ENCODE results near the gene TRIB2.
"Not testable (repeated sequence)": the region's sequence is repeated elsewhere in the genome, so short reads cannot be mapped to it uniquely, and the experiment has no call there.

Gene TRIB2

DNA sequence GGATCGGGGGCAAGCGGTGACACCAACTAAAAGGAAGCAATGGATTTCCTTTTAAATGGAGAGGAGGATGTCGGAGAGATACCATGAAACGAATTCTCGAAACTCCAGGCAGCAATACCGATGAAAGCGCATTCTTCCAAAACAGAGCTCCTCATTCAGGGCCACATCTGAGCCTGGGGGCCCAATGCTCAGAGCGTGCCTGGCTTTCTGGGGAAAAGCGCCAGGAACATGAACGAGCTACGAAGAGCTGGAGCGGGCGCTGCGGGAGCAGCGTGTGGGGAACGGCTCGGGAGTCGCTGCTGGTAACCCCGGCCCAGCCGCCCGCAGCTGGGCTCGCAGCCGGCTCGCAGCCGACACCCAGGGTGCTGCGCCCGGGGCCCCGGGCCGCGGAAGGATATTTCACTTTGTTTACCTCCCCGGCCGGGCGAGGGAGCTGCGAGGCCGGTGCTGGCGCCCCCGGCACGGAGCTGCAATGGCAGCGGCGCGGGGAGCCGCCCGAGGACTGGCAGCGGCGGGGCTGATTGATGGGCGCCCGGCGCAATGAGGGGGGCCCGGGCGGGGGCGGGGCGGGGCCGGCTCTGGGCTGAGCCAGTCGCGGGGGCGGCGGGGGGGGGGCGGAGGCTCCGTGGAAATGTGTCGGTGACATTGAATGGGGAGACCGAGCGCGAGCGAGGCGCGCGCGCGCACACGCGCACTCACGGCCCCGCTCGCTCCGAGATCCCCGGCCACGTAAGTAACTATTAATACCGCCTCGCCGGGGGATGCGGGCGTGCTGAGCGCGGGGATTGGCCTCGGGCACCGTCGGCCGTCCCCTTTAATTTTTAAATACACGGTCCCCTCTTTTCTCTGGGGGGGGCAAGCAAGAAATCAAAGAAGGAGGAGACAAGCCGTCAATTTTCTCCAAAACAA is at the start of gene TRIB2:
TRIB2 (plus strand) TSS at position 655 of the 909 bp plus-strand sequence. CDS start 1,372 bp downstream, outside the sequence.
- peak; percentile 91 for DNase-seq (ENCODE audit: low spot score)

DNA sequence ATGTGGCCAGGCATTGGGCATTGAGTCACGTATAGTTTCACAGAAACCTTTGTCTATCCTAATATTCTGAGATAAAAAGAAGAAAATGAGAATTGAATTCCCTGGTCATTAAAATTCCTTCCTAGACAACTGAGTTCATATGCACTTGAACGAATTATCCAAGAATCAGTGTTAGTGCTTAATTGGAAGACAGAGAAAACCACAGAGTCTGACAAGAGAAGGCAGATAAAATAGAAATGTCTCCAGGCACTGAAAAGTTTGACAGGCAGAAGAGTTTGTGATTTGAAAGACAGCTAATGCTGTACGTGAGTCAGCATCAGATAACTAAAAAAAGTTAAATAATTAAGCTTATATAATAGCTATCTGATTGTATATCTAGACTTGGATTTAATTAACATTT is 47.7 kb upstream of the TRIB2 start:
- DNase-seq (ENCODE audit: low spot score): no peak

- no peak for DNase-seq (ENCODE audit: low spot score)
These were observed 43.9 kb upstream of the TRIB2 start for GRCh38 chr2:12672711-12673315.

DNA sequence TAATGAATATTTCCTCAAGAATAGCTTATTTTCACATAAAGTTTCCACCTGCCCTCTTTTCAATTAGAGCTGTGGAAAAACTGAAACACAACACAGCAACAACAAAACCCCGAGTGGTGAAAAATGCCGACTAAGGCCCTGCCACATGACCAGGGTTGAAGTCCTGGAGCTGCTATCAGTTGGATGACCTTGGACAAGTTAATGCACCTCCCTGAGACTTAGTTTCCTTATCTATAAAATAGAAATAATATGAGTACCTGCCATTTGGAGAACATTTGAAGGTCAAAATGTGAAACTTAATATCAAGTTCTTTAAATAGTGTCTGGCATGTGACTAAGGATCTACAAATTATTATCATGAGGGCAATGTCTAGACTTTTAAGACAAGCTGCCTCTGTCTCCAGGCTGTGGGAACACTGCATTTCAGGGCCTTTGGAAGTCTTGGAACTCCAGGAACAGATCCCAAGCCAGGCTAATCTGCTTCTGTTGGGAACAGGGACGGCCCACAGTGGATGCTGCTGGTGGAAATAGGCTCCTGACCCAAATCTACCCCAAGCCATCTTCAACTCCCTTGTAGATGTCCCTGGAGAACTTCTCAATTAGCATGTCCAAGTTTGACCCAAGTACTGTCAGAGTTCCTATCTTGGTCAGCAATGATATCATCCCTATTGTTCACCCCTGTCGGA is 42.0 kb upstream of the TRIB2 start:
- DNase-seq (ENCODE audit: low spot score): no peak

- DNase-seq (ENCODE audit: low spot score): no peak
These were observed 41.4 kb upstream of the TRIB2 start for GRCh38 chr2:12675352-12675795.

- DNase-seq (ENCODE audit: low spot score): no peak
These were observed 40.9 kb upstream of the TRIB2 start for GRCh38 chr2:12675801-12676200.

- DNase-seq (ENCODE audit: low spot score): no peak
These were observed 40.0 kb upstream of the TRIB2 start for GRCh38 chr2:12676771-12677170.

DNA sequence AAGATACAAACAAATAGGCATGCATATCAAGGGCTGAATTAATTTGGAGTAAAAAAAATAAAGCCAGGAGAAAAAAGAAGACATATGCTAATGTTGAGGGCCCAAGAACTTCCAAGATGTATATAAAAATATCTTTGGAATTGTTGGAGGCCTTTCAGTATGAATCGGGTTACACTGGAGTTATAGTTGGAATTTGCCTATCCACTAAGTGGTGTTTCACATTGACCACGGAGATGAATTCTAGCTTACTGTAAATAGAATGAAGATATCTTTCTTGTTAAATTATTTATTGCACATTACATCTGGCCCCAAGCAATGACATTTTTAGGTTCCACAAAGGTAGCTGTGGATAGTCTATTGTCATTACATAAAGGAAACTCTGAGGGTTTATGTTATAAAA is 38.5 kb upstream of the TRIB2 start:
- DNase-seq (ENCODE audit: low spot score): no peak

- no peak for DNase-seq (ENCODE audit: low spot score)
These were observed 37.1 kb upstream of the TRIB2 start for GRCh38 chr2:12679550-12680072.

GRCh38 chr2:12680115-12680514 is 36.6 kb upstream of the TRIB2 start:
- not testable (repeated sequence) for DNase-seq (ENCODE audit: low spot score)

GRCh38 chr2:12682017-12682416 is 34.7 kb upstream of the TRIB2 start:
- DNase-seq (ENCODE audit: low spot score): no peak

- no peak for DNase-seq (ENCODE audit: low spot score)
These were observed 33.2 kb upstream of the TRIB2 start for GRCh38 chr2:12683457-12684100.

DNA sequence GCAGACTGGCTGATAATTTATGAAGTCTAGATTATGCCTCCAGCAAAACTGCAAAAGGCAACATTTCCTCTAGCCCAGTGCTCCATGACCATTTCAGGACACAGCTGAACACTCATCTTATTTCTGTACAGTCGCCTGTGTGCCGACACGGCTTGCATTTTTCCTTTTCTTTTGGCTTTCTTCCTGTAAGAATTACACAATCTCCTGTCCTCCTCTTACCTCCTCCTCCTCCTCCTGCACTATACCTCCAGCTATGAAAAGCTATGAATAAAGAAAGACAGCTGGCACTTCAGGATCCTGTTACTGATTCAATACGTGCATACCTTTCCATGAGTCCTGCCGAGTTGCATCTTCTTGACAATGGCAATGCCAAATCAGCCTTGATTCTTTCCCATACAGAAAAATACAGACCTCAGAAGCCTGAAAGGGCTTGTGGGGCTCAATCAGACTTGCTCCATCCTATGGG is 32.2 kb upstream of the TRIB2 start:
- peak; percentile 72 for DNase-seq (ENCODE audit: low spot score)

GRCh38 chr2:12685145-12685544 is 31.6 kb upstream of the TRIB2 start:
- DNase-seq (ENCODE audit: low spot score): no peak

- DNase-seq (ENCODE audit: low spot score): no peak
These were observed 30.8 kb upstream of the TRIB2 start for GRCh38 chr2:12685956-12686355.

DNA sequence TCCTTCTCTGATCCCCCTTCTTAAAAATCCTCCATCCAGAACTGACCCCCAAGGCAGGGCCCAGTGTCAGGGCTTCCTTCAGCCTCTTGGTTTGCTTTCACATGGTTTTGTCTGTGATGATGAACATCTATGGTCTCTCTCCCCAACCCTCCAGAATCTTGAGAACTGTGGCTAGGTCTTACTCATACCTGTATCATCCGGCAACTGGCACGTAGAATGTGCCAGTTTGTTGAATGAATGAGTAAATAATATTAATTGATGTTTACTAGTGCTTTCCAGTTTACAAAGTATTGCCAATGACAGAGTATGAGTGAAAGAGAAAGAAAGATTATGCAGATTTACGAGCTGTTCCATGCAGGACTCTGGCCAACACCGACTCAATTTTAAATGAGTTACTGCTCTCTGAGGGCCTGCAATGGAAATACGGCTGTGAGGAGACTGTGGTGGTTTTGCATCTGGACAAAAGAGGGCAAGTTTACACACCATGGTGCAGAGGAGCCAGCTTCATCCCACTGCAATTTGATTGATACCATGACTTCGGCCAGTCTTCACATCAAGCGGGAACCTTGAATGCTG is 29.9 kb upstream of the TRIB2 start:
- no peak for DNase-seq (ENCODE audit: low spot score)

DNA sequence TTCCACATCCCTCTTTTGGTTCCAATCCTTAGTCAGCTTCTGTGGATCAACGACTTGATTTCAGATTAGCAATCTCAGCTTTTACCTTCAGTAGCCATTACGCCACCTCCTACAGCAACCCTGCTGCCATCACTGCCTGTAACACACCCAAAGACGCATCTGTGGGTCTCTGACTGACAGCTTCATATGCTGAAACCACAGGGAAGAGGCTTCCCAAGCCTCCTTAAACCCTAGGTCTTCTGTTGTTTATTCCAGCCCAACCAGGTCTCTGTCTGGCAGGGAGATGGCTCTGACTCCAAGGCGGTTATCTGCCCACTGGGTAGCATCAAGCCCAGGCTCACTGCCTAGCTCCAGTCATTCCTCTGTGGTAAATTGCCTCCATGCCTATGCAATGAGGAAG is 28.6 kb upstream of the TRIB2 start:
- no peak for DNase-seq (ENCODE audit: low spot score)

DNA sequence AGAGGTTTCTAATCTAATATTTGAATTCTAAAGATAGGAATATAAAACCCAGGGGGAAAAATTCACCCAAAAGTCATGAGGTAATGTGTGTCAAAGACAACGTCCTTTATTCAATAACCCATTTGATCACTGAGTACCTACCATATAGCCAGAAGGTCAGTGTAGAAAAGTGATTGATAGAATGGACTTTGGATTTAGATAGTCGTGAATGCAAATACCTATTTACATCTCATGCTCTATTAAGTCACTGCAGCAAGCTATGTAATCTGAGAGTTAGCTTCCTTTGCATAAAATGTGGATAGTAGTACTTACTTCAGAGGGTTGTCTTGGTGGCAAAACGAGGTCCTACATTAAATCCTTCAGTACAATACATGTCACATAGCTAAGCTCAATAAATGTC is 27.8 kb upstream of the TRIB2 start:
- DNase-seq (ENCODE audit: low spot score): no peak

DNA sequence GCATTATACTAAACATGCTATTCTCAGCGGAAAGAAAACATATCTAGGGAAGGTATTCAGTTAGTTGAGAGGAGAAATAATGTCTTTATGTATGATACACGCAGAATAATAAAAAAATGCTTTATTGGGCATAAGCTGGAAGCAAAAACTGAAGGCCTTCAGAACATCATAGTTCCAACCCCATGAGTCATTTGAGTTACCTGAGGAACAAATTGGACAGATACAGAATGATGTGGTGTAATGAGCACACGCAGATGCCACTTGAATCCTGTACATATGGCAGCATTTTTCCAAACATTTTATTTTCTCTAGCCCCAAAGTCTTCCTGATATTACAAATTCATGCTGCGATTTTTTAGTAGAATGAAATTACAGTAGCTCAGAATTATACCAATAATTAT is 23.2 kb upstream of the TRIB2 start:
- DNase-seq (ENCODE audit: low spot score): no peak

GRCh38 chr2:12694990-12695774 is 21.6 kb upstream of the TRIB2 start:
- DNase-seq (ENCODE audit: low spot score): no peak

DNA sequence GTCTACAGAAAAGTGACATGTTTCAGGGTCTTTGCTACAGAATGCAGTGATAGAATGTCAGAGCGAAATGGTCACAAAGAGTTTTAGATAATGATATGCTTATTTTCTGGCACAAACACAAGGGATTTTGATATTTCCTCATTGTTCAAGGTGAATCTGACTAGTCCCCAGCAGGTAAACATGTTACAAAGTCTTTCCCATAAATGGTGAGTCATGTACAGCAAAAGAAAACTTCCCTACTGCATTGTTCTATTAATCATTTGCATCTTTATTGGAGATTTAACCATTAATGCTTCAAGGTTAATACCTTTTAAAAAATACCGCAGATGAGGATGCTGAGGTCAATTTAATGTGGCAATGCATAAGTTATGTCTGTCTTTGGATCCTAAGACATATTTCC is 19.1 kb upstream of the TRIB2 start:
- no peak for DNase-seq (ENCODE audit: low spot score)

Measured in AG08395 (cell line).